ENCODE results near the gene ELAVL4.

ELAVL4 gene

DNA sequence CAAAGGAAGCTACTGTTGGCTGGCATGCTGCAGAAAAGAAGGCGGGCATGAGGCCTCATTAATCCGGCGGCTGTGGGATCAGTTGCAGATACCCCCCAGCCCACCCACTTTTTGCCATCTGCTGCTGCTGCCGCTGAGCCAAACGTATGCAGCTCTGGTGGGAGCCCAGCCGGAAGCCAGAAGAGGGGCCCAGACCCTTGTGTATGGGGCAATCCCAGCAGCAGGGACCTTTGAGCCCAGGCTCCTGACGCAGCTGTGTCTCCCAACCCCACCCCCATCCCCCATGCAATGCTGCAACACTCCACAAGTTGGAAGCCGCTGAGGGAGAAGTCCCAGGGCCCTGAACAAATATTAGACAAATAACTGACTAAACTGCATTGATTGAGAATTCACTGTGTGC, 106.0 kb downstream of the ELAVL4 start:
- no peak for DNase-seq (ENCODE audit: low read depth)
- TF ChIP-seq, protein P1, sequence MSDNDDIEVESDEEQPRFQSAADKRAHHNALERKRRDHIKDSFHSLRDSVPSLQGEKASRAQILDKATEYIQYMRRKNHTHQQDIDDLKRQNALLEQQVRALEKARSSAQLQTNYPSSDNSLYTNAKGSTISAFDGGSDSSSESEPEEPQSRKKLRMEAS (IDR thresholded peaks at IDR 0.05; ENCODE audit: low read depth, low read length), result no peak
- TF ChIP-seq, protein P2, sequence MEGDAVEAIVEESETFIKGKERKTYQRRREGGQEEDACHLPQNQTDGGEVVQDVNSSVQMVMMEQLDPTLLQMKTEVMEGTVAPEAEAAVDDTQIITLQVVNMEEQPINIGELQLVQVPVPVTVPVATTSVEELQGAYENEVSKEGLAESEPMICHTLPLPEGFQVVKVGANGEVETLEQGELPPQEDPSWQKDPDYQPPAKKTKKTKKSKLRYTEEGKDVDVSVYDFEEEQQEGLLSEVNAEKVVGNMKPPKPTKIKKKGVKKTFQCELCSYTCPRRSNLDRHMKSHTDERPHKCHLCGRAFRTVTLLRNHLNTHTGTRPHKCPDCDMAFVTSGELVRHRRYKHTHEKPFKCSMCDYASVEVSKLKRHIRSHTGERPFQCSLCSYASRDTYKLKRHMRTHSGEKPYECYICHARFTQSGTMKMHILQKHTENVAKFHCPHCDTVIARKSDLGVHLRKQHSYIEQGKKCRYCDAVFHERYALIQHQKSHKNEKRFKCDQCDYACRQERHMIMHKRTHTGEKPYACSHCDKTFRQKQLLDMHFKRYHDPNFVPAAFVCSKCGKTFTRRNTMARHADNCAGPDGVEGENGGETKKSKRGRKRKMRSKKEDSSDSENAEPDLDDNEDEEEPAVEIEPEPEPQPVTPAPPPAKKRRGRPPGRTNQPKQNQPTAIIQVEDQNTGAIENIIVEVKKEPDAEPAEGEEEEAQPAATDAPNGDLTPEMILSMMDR (IDR thresholded peaks at IDR 0.05; ENCODE audit: low read depth, low read length), result no peak
- TF ChIP-seq MYC (IDR thresholded peaks at IDR 0.05; ENCODE audit: low read depth, low read length) (no peak), POLR2A (IDR thresholded peaks at IDR 0.05; ENCODE audit: extremely low read depth, insufficient read length) (no peak)
- no peak overlapping the region for H3K4me3 ChIP-seq (ENCODE audit: low read depth, low read length)

DNA sequence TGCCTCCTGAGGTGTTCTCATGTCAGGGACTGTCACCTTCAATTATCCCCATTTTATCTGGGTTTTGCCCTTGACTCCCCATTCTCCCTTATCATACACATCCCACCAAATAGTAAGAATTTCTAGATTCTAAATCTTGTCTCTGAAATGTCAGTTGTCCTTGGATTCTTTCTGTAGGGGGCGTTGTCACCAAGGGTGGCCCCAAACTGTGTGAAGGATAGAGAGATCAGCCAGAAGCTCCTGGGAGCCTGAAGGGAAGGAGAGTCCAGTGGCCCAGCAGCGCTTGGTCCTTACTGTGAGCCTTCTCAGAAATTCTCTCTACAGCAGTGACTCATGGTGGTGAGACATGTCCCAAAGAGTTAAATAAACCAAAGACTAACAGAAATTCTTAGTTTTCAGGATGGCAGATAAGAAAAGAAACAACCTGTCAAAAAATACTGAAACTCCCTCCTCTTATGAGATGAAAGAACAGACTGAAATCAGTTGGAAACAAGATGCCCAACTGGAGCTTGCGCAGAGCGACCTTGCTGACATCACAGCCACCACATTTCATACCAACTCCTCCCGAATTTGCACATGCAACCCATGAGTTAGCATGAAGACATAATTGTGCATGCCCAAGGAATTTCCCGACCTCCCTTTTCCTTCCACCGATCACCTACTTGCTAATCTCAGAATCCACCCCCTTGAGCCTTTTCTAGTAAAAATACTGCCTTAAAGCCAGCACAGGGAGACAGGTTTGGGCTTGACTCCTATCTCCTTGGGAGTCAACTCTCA, 109.8 kb downstream of the ELAVL4 start:
- no peak for DNase-seq (ENCODE audit: low read depth)
- TF ChIP-seq, protein P1 (IDR thresholded peaks at IDR 0.05; ENCODE audit: low read depth, low read length), result no peak
- TF ChIP-seq, protein P2 (IDR thresholded peaks at IDR 0.05; ENCODE audit: low read depth, low read length), result no peak
- no peak for TF ChIP-seq POLR2A (IDR thresholded peaks at IDR 0.05; ENCODE audit: extremely low read depth, insufficient read length)
- no peak for TF ChIP-seq MYC (IDR thresholded peaks at IDR 0.05; ENCODE audit: low read depth, low read length)
- no peak overlapping the region for H3K4me3 ChIP-seq (ENCODE audit: low read depth, low read length)

DNA sequence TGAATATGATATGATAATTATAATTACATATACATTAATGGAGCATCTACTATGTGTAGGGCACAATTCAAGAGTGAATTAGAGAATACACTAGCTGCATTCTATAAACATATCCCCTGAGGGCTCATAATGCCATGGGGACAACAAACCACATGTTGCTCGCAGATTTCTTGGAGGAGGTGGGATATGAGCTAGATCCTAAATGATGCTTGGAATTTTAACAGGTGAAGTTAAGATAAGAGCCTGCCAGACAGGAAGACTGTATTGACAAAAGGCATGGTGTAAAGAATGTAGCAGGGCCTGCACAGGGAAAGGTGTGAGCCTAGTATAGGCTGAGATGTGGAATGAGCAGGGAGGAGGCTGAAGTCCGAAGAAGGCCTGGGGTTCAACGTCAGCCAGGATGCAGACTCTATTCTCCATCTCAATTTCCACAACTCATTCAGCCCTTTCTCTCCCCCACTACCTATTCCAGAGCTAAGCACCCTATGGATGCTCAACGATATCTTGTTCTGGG, 120.2 kb downstream of the ELAVL4 start:
- no peak for DNase-seq (ENCODE audit: low read depth)
- H3K4me3 ChIP-seq (ENCODE audit: low read depth, low read length), result no peak overlapping the region
- TF ChIP-seq, protein P2 (IDR thresholded peaks at IDR 0.05; ENCODE audit: low read depth, low read length), result no peak
- TF ChIP-seq MYC (IDR thresholded peaks at IDR 0.05; ENCODE audit: low read depth, low read length), result no peak
- no peak for TF ChIP-seq POLR2A (IDR thresholded peaks at IDR 0.05; ENCODE audit: extremely low read depth, insufficient read length)
- TF ChIP-seq, protein P1 (IDR thresholded peaks at IDR 0.05; ENCODE audit: low read depth, low read length), result no peak

DNA sequence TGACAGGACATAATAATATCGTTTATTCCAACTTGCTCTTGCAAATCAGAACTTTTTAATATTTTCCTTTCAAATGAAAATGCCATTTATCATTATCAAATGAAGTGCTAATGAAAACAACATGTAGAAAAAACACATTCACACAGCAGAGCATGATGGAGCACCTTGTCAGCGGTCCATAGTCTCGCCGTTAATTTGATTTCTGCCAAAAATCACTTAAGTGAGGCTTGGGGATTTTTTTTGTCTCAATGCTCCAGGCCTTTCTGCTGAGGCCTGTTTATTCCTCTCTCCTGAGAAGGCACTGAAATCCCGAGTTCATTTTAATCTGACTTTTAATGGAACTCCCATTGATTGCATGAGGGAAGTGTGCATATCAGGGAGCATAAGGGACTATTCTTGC, 122.5 kb downstream of the ELAVL4 start:
- DNase-seq (ENCODE audit: low read depth), result no peak
- no peak overlapping the region for H3K4me3 ChIP-seq (ENCODE audit: low read depth, low read length)
- TF ChIP-seq MYC (IDR thresholded peaks at IDR 0.05; ENCODE audit: low read depth, low read length), result no peak
- TF ChIP-seq, protein P2 (IDR thresholded peaks at IDR 0.05; ENCODE audit: low read depth, low read length), result no peak
- TF ChIP-seq, protein P1 (IDR thresholded peaks at IDR 0.05; ENCODE audit: low read depth, low read length), result no peak
- TF ChIP-seq POLR2A (IDR thresholded peaks at IDR 0.05; ENCODE audit: extremely low read depth, insufficient read length), result no peak

DNA sequence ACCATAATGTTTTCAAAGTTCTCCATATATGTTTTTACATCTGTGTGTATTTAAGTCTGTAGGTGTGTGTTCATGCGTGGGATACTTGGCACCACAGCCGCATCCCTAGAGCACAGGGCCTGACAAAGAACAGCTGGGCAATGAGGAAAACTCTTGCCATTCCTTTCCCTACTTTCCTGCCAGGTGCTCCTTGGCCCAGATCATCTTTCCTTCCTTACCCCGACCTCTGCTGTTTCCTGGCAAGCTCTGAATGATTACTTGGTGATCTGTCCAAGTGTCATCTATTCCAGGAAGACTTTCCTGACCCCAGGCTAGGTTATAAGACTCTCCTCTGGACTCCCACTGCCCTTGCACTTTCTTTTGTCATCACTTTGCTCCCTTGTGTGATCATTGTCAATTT, 123.6 kb downstream of the ELAVL4 start:
- no peak overlapping the region for H3K4me3 ChIP-seq (ENCODE audit: low read depth, low read length)
- no peak for TF ChIP-seq MYC (IDR thresholded peaks at IDR 0.05; ENCODE audit: low read depth, low read length)
- TF ChIP-seq, protein P1 (IDR thresholded peaks at IDR 0.05; ENCODE audit: low read depth, low read length), result no peak
- TF ChIP-seq, protein P2 (IDR thresholded peaks at IDR 0.05; ENCODE audit: low read depth, low read length), result no peak
- TF ChIP-seq POLR2A (IDR thresholded peaks at IDR 0.05; ENCODE audit: extremely low read depth, insufficient read length), result no peak
- no peak for DNase-seq (ENCODE audit: low read depth)

Data from NB4 (cell line).